Mesendoderm (in vitro differentiated cells): ENCODE measurements around the gene FMNL2.

Source experiments
- DNase-seq: peaks from one replicate; pipeline ENCODE4 v3.0.0; 2013
- H2AK5ac ChIP-seq: 2 replicates; pipeline ENCODE4 v1.6.1; 2013; ENCODE audit warnings: low read length, inconsistent platforms
- H2BK120ac ChIP-seq: 2 replicates; pipeline ENCODE4 v1.6.1; 2013; ENCODE audit warnings: low read depth, mild to moderate bottlenecking, low read length, moderate library complexity, mixed read lengths
- H2BK15ac ChIP-seq: replicated peaks from 2 replicates; pipeline ENCODE4 v1.6.1; 2013; ENCODE audit warnings: low read depth, mild to moderate bottlenecking, moderate library complexity
- H2BK5ac ChIP-seq: 2 replicates; pipeline ENCODE4 v1.6.1; 2013; ENCODE audit warnings: low read length, inconsistent platforms
- H3K18ac ChIP-seq: 2 replicates; pipeline ENCODE4 v1.6.1; 2013; ENCODE audit warnings: mild to moderate bottlenecking, low read length, mixed read lengths
- H3K23ac ChIP-seq: one replicate; pipeline ENCODE4 v1.6.1; 2013; ENCODE audit warnings: low read length
- H3K27ac ChIP-seq: 2 replicates; pipeline ENCODE4 v1.5.1; 2013; ENCODE audit warnings: low read depth, mild to moderate bottlenecking, inconsistent platforms, low read length, moderate library complexity
- H3K27me3 ChIP-seq: 2 replicates; pipeline ENCODE4 v1.6.1; 2013; ENCODE audit warnings: low read length, control low read depth, mild to moderate bottlenecking, inconsistent platforms; ENCODE audit not compliant: insufficient read depth, poor library complexity
- H3K36me3 ChIP-seq: 2 replicates; pipeline ENCODE4 v1.6.1; 2013; ENCODE audit warnings: low read length, inconsistent platforms; ENCODE audit not compliant: control insufficient read depth, insufficient read depth
- H3K4ac ChIP-seq: one replicate; pipeline ENCODE4 v1.6.1; 2013; ENCODE audit warnings: low read depth, mild to moderate bottlenecking, low read length, moderate library complexity
- H3K4me1 ChIP-seq: 2 replicates; pipeline ENCODE4 v1.6.1; 2013; ENCODE audit warnings: low read depth, low read length, inconsistent platforms; ENCODE audit not compliant: control insufficient read depth
- H3K4me2 ChIP-seq: 2 replicates; pipeline ENCODE4 v1.6.1; 2013; ENCODE audit warnings: low read length
- H3K4me3 ChIP-seq: 2 replicates; pipeline ENCODE4 v1.5.1; 2013; ENCODE audit warnings: mild to moderate bottlenecking, low read length
- H3K56ac ChIP-seq: one replicate; pipeline ENCODE4 v1.6.1; 2013; ENCODE audit warnings: low read length
- H3K79me1 ChIP-seq: 2 replicates; pipeline ENCODE4 v1.6.1; 2013; ENCODE audit warnings: low read length, inconsistent platforms
- H3K79me2 ChIP-seq: 2 replicates; pipeline ENCODE4 v1.6.1; 2013; ENCODE audit warnings: mild to moderate bottlenecking, low read length; ENCODE audit not compliant: control insufficient read depth, insufficient read depth
- H3K9ac ChIP-seq: 2 replicates; pipeline ENCODE4 v1.6.1; 2013; ENCODE audit warnings: low read length, inconsistent platforms
- H4K5ac ChIP-seq: one replicate; pipeline ENCODE4 v1.6.1; 2013; ENCODE audit warnings: low read length
- H4K8ac ChIP-seq: one replicate; pipeline ENCODE4 v1.6.1; 2013; ENCODE audit warnings: low read depth, mild to moderate bottlenecking, control low read depth, low read length, moderate library complexity
- WGBS: extraction: QIAGEN DNeasy Blood & Tissue Kit; methylation state at CpG from one replicate; pipeline ENCODE4 v1.1.7; 2013; ENCODE audit warnings: low lambda C conversion rate, missing lambda C conversion rate; ENCODE audit not compliant: insufficient coverage; ENCODE audit errors: extremely low coverage; 5-methylcytosine and 5-hydroxymethylcytosine counted together

The FMNL2 gene

GRCh38 chr2:152558158-152558984 lies 223.4 kb downstream of the FMNL2 start:
- no peak overlapping the region for H3K4me3 ChIP-seq
- H4K5ac ChIP-seq, result no peak overlapping the region
- H2BK15ac ChIP-seq, result no peak overlapping the region
- no peak overlapping the region for H2AK5ac ChIP-seq
- H3K9ac ChIP-seq, result no peak overlapping the region
- no peaks in the 10 kb centered on the region for H3K36me3 ChIP-seq
- H4K8ac ChIP-seq, result no peak overlapping the region
- H3K56ac ChIP-seq, result no peak overlapping the region
- no peak for DNase-seq
- no peak overlapping the region for H3K4ac ChIP-seq
- H3K27me3 ChIP-seq, result no peaks in the 10 kb centered on the region
- no peaks in the 10 kb centered on the region for H3K79me2 ChIP-seq
- no peak overlapping the region for H3K18ac ChIP-seq
- no peaks in the 10 kb centered on the region for H3K79me1 ChIP-seq
- no peak overlapping the region for H2BK5ac ChIP-seq
- no peak overlapping the region for H3K23ac ChIP-seq
- H2BK120ac ChIP-seq, result no peak overlapping the region
- WGBS, result no CpG with 5 or more reads among the region's 7 CpGs
- H3K4me2 ChIP-seq, result no peak overlapping the region
- no peak overlapping the region for H3K27ac ChIP-seq
- peaks cover 2% of the 10 kb centered on the region for H3K4me1 ChIP-seq

GRCh38 chr2:152559008-152559407 lies 224.0 kb downstream of the FMNL2 start:
- Histone ChIP-seq H3K4me3 (no peak overlapping the region), H3K9ac (no peak overlapping the region), H2BK15ac (no peak overlapping the region), H3K4ac (no peak overlapping the region), H3K23ac (no peak overlapping the region), H4K5ac (no peak overlapping the region), H2BK120ac (no peak overlapping the region), H3K56ac (no peak overlapping the region), H3K27me3 (no peaks in the 10 kb centered on the region), H3K18ac (no peak overlapping the region), H3K79me2 (no peaks in the 10 kb centered on the region), H3K27ac (no peak overlapping the region), H2BK5ac (no peak overlapping the region), H3K4me2 (no peak overlapping the region), H3K4me1 (peaks cover 2% of the 10 kb centered on the region), H2AK5ac (no peak overlapping the region), H3K36me3 (no peaks in the 10 kb centered on the region), H3K79me1 (no peaks in the 10 kb centered on the region), H4K8ac (no peak overlapping the region)
- no CpG with 5 or more reads among the region's 4 CpGs for WGBS
- DNase-seq, result no peak

GRCh38 chr2:152560166-152560565 lies 225.2 kb downstream of the FMNL2 start:
- Histone ChIP-seq H3K4me1 (peaks cover 2% of the 10 kb centered on the region), H3K56ac (no peak overlapping the region), H3K4ac (no peak overlapping the region), H3K9ac (no peak overlapping the region), H3K27ac (no peak overlapping the region), H4K5ac (no peak overlapping the region), H3K27me3 (no peaks in the 10 kb centered on the region), H2BK120ac (no peak overlapping the region), H3K79me2 (no peaks in the 10 kb centered on the region), H2AK5ac (no peak overlapping the region), H3K23ac (no peak overlapping the region), H3K79me1 (no peaks in the 10 kb centered on the region), H2BK5ac (no peak overlapping the region), H4K8ac (no peak overlapping the region), H3K4me2 (no peak overlapping the region), H3K36me3 (no peaks in the 10 kb centered on the region), H3K4me3 (no peak overlapping the region), H3K18ac (no peak overlapping the region), H2BK15ac (no peak overlapping the region)
- DNase-seq, result no peak

GRCh38 chr2:152560873-152561595 lies 226.1 kb downstream of the FMNL2 start:
- Histone ChIP-seq H3K27ac (no peak overlapping the region), H3K18ac (no peak overlapping the region), H3K4me2 (no peak overlapping the region)

GRCh38 chr2:152562198-152562884 lies 227.4 kb downstream of the FMNL2 start:
- Histone ChIP-seq H2AK5ac (no peak overlapping the region), H3K9ac (no peak overlapping the region), H3K56ac (no peak overlapping the region)

More at GRCh38 chr2:152560873-152561595, 226.1 kb downstream of the FMNL2 start:
- no peaks in the 10 kb centered on the region for H3K79me1 ChIP-seq
- no peak overlapping the region for H3K23ac ChIP-seq
- no peak overlapping the region for H4K8ac ChIP-seq
- H4K5ac ChIP-seq, result no peak overlapping the region
- H2BK120ac ChIP-seq, result no peak overlapping the region
- no peaks in the 10 kb centered on the region for H3K79me2 ChIP-seq
- no peak overlapping the region for H3K56ac ChIP-seq
- H3K4ac ChIP-seq, result no peak overlapping the region
- no peak for DNase-seq
- peaks cover 2% of the 10 kb centered on the region for H3K4me1 ChIP-seq
- H3K36me3 ChIP-seq, result no peaks in the 10 kb centered on the region
- WGBS, result no CpG with 5 or more reads among the region's 6 CpGs
- H3K4me3 ChIP-seq, result no peak overlapping the region
- H3K9ac ChIP-seq, result no peak overlapping the region
- no peak overlapping the region for H2AK5ac ChIP-seq
- H3K27me3 ChIP-seq, result no peaks in the 10 kb centered on the region
- no peak overlapping the region for H2BK5ac ChIP-seq
- H2BK15ac ChIP-seq, result no peak overlapping the region

More at GRCh38 chr2:152562198-152562884, 227.4 kb downstream of the FMNL2 start:
- Histone ChIP-seq H3K23ac (no peak overlapping the region), H3K4me3 (no peak overlapping the region), H3K27me3 (no peaks in the 10 kb centered on the region), H3K36me3 (no peaks in the 10 kb centered on the region), H2BK5ac (no peak overlapping the region), H3K4me1 (no peaks in the 10 kb centered on the region), H3K79me1 (no peaks in the 10 kb centered on the region), H4K5ac (no peak overlapping the region), H3K4ac (no peak overlapping the region), H3K4me2 (no peak overlapping the region), H3K79me2 (no peaks in the 10 kb centered on the region), H4K8ac (no peak overlapping the region), H3K27ac (no peak overlapping the region), H3K18ac (no peak overlapping the region), H2BK15ac (no peak overlapping the region), H2BK120ac (no peak overlapping the region)
- DNase-seq, result no peak
- no CpG with 5 or more reads among the region's 2 CpGs for WGBS
